MCF 10A (cell line): ENCODE measurements around the gene NNMT. TPM values are rescaled to one million over a fixed set of nuclear protein-coding genes. Genes with fewer than 3 reads are reported as not detected.

Experiments used
- BruUV-seq: library from RNA; stranded (reverse); fragments of 400-500 nt; replicated peaks from 2 replicates; lab custom pipeline; 2021; lab: Mats Ljungman, UMichigan
- CTCF ChIA-PET: fragments of 300-600 bp; sonication (Branson Sonifier 250); formaldehyde crosslinking; extraction: SDS; loops from one replicate; lab custom pipeline; 2021; ENCODE audit warnings: antibody characterized with exemption, inconsistent platforms; lab: Yijun Ruan, JAX
- POLR2A ChIA-PET: fragments of 300-600, 350-650 bp; sonication (Branson Sonifier 250); formaldehyde crosslinking; extraction: SDS; loops from one replicate; lab custom pipeline; 2020; ENCODE audit warnings: antibody characterized with exemption, inconsistent platforms; lab: Yijun Ruan, JAX
- DNase-seq: peaks from one replicate; pipeline ENCODE4 v3.0.0-alpha.2; 2018; ENCODE audit not compliant: unreplicated experiment
- H3K27ac Mint-ChIP-seq: one replicate; pipeline ENCODE4 v1.8.0; 2022; ENCODE audit warnings: mild to moderate bottlenecking, low read depth, mixed read lengths; ENCODE audit not compliant: unreplicated experiment
- H3K27me3 Mint-ChIP-seq: one replicate; pipeline ENCODE4 v1.8.0; 2022; ENCODE audit warnings: mixed read lengths; ENCODE audit not compliant: insufficient read depth, unreplicated experiment
- H3K36me3 Mint-ChIP-seq: one replicate; pipeline ENCODE4 v1.8.0; 2022; ENCODE audit warnings: mild to moderate bottlenecking, moderate library complexity, mixed read lengths; ENCODE audit not compliant: insufficient read depth, unreplicated experiment
- H3K4me1 Mint-ChIP-seq: one replicate; pipeline ENCODE4 v1.8.0; 2022; ENCODE audit warnings: mixed read lengths; ENCODE audit not compliant: insufficient read depth, unreplicated experiment
- H3K4me3 Mint-ChIP-seq: one replicate; pipeline ENCODE4 v1.8.0; 2022; ENCODE audit warnings: mild to moderate bottlenecking, moderate library complexity, mixed read lengths; ENCODE audit not compliant: unreplicated experiment
- H3K9me3 Mint-ChIP-seq: one replicate; pipeline ENCODE4 v1.8.0; 2022; ENCODE audit warnings: mixed read lengths; ENCODE audit not compliant: unreplicated experiment
- CTCF ChIP-seq: fragments of 200-600 bp; IDR thresholded peaks from one replicate; pipeline ENCODE4 v1.8.0; 2022; ENCODE audit warnings: antibody characterized with exemption, mild to moderate bottlenecking; ENCODE audit not compliant: unreplicated experiment
- intact Hi-C: fragments of 100-400 bp; cut with micrococcal nuclease; formaldehyde crosslinking; loops from 2 replicates; pipeline ENCODE4 v1.14.1; 2022
- total RNA-seq: library from RNA; stranded (reverse); gene quantifications from 2 replicates; pipeline ENCODE4 v1.2.3, GENCODE V29; 2022

The NNMT gene
- total RNA-seq, 1 experiment from 2014 or later = 638 TPM

- Mint-ChIP-seq H3K27me3 (no peaks in the 10 kb centered on the region), H3K9me3 (peaks cover 12% of the 10 kb centered on the region), H3K27ac (no peak overlapping the region), H3K36me3 (peaks cover 35% of the 10 kb centered on the region), H3K4me1 (peaks cover 45% of the 10 kb centered on the region), H3K4me3 (no peak overlapping the region)
- TF ChIP-seq CTCF = no peak
- ChIA-PET POLR2A (interaction anchor here (0.9 to 1.4 kb wide), 4 partner anchors 8 to 28 kb away, joined by 3 to 7 read pairs (median 4); partner anchors contain the start of gene NNMT), CTCF (interaction anchor here (0.6 to 1.2 kb wide), 3 partner anchors 124 to 1384 kb away, joined by 3 read pairs; no protein-coding TSS in a partner anchor)
- BruUV-seq = no TSS peak
- DNase-seq = no peak
- intact Hi-C loops = no loop called here
Observed at GRCh38 chr11:114288136-114288535, 8.1 kb upstream of the NNMT start.

- Mint-ChIP-seq H3K9me3 (peaks cover 12% of the 10 kb centered on the region), H3K4me3 (no peak overlapping the region), H3K27ac (no peak overlapping the region), H3K27me3 (no peaks in the 10 kb centered on the region), H3K36me3 (peaks cover 32% of the 10 kb centered on the region), H3K4me1 (peaks cover 46% of the 10 kb centered on the region)
- intact Hi-C loops = loop anchor here (10.0 kb wide), 1 partner anchor 935 kb away; no protein-coding TSS in a partner anchor
- ChIA-PET CTCF (no interaction called here), POLR2A (interaction anchor here (1.0 to 1.6 kb wide), 3 partner anchors 15 to 30 kb away, joined by 3 to 4 read pairs (median 4); no protein-coding TSS in a partner anchor)
- TF ChIP-seq CTCF = no peak
- DNase-seq = no peak
- BruUV-seq = no TSS peak
Observed at GRCh38 chr11:114289779-114290178, 6.4 kb upstream of the NNMT start.

- no TSS peak for BruUV-seq
- TF ChIP-seq CTCF = no peak
- peaks cover 28% of the 10 kb centered on the region for H3K36me3 Mint-ChIP-seq
- no peak for DNase-seq
- ChIA-PET CTCF (interaction anchor here (0.5 to 1.4 kb wide), 5 partner anchors 9 to 393 kb away, joined by 3 to 7 read pairs (median 3); no protein-coding TSS in a partner anchor), POLR2A (interaction anchor here (0.6 to 1.6 kb wide), 9 partner anchors 8 to 124 kb away, joined by 3 to 5 read pairs (median 3); no protein-coding TSS in a partner anchor)
- peaks cover 40% of the 10 kb centered on the region for H3K4me1 Mint-ChIP-seq
- H3K27me3 Mint-ChIP-seq = no peaks in the 10 kb centered on the region
- peaks cover 12% of the 10 kb centered on the region for H3K9me3 Mint-ChIP-seq
- H3K4me3 Mint-ChIP-seq = no peak overlapping the region
- intact Hi-C loops = loop anchor here (10.0 kb wide), 1 partner anchor 934 kb away; no protein-coding TSS in a partner anchor
- H3K27ac Mint-ChIP-seq = peak overlapping the region; percentile 98
Observed at GRCh38 chr11:114290503-114291235, 5.5 kb upstream of the NNMT start.

GRCh38 chr11:114291381-114291780, 4.8 kb upstream of the NNMT start:
- ChIA-PET POLR2A (interaction anchor here (0.6 to 2.8 kb wide), 13 partner anchors 9 to 125 kb away, joined by 3 to 12 read pairs (median 4); no protein-coding TSS in a partner anchor), CTCF (interaction anchor here (0.5 to 1.4 kb wide), 5 partner anchors 10 to 394 kb away, joined by 3 to 7 read pairs (median 3); no protein-coding TSS in a partner anchor)
- intact Hi-C loops = loop anchor here (10.0 kb wide), 1 partner anchor 933 kb away; no protein-coding TSS in a partner anchor
- Mint-ChIP-seq H3K27me3 (no peaks in the 10 kb centered on the region), H3K36me3 (peaks cover 28% of the 10 kb centered on the region), H3K4me3 (peak overlapping the region; percentile 33), H3K27ac (peak overlapping the region; percentile 98), H3K4me1 (peaks cover 39% of the 10 kb centered on the region), H3K9me3 (peaks cover 12% of the 10 kb centered on the region)
- no TSS peak for BruUV-seq
- peak; percentile 54 for DNase-seq
- no peak for TF ChIP-seq CTCF
